Ovary (tissue), 3 donors: ENCODE measurements around the gene TEX261.

Experiments used
- POLR2A ChIP-seq: fragments of 450-650 bp; IDR thresholded peaks from one replicate; pipeline ENCODE4 v1.6.1; 2017; ENCODE audit warnings: antibody characterized with exemption, mild to moderate bottlenecking, moderate library complexity
- TF ChIP-seq, protein P1 (sequence below), 3 donors: fragments of 450-650 bp in 2 of 3; fragments of 200-600 bp in 1 of 3; IDR thresholded peaks; one replicate each; pipeline versions ENCODE4 v1.5.1 to v1.8.0; 2016 to 2022; ENCODE audit warnings: antibody characterized with exemption in 3 of 3, mild to moderate bottlenecking in 1 of 3
- donor health status: DM: no; HTN: no; CAD: no.

DNA sequence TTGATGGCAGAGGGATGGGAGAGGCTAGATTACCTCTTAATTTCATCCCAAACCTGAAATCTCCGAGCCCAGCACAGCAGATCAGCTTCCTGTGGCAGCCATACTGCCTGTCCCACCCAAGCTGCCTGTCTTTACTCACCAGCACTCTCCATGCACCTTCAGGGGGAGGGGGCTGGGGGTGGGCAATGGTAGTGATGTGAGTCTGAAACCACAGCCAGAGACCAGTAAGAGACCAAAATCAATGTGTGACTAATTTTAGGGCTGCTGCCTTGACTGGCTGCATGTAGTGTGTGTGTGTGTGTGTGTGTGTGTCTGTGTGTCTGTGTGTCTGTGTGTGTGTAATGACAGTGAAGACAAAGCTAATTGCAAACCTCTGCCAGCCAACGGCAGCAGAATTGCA, 11.7 kb upstream of the TEX261 start:
- TF ChIP-seq, protein P1, sequence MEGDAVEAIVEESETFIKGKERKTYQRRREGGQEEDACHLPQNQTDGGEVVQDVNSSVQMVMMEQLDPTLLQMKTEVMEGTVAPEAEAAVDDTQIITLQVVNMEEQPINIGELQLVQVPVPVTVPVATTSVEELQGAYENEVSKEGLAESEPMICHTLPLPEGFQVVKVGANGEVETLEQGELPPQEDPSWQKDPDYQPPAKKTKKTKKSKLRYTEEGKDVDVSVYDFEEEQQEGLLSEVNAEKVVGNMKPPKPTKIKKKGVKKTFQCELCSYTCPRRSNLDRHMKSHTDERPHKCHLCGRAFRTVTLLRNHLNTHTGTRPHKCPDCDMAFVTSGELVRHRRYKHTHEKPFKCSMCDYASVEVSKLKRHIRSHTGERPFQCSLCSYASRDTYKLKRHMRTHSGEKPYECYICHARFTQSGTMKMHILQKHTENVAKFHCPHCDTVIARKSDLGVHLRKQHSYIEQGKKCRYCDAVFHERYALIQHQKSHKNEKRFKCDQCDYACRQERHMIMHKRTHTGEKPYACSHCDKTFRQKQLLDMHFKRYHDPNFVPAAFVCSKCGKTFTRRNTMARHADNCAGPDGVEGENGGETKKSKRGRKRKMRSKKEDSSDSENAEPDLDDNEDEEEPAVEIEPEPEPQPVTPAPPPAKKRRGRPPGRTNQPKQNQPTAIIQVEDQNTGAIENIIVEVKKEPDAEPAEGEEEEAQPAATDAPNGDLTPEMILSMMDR (IDR thresholded peaks at IDR 0.05) = no peak
- no peak for TF ChIP-seq POLR2A
